Measurements from ENCODE around the gene CACNA2D4. TPM values are rescaled to one million over a fixed set of nuclear protein-coding genes. Genes with fewer than 3 reads are reported as not detected.

The CACNA2D4 gene
- total and polyA plus RNA-seq, 2 of the 13 experiments (the other 11 are each of a cell fraction or from before 2014, with no cell fraction given) = 14.2 to 136 TPM

DNA sequence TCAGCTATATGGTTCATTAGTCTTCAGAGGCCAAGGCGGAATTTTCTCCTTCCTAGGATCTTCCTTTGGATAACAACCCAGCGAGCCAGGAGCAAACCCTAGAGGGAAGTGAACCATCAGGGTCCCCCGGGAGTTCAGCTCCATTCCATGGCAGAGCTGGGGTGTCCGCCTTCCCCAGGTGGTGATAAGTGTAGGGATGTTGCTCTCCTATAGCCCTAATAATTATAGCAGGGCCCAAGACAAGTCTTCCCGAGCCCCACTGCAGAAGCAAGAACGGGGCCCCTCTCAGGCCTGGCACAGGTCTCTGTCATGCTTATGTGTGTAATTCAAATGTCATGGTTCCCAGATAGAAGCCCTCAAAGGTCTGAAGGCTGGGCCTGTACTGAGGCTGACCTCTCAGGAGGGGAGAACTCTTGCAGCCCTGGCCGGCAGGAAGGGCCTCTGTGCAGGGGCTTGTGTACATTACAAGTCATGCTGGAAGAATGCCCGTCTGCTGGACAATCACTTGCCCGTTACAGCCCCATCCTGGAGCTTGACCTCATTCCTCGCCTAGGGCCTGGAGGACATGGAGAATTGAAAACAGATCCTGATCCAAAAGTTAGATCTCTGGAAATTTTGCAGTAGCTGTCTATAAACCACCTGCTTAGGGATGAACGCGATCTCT, 80.8 kb downstream of the CACNA2D4 start (continued):
- TF ChIP-seq, protein P1, sequence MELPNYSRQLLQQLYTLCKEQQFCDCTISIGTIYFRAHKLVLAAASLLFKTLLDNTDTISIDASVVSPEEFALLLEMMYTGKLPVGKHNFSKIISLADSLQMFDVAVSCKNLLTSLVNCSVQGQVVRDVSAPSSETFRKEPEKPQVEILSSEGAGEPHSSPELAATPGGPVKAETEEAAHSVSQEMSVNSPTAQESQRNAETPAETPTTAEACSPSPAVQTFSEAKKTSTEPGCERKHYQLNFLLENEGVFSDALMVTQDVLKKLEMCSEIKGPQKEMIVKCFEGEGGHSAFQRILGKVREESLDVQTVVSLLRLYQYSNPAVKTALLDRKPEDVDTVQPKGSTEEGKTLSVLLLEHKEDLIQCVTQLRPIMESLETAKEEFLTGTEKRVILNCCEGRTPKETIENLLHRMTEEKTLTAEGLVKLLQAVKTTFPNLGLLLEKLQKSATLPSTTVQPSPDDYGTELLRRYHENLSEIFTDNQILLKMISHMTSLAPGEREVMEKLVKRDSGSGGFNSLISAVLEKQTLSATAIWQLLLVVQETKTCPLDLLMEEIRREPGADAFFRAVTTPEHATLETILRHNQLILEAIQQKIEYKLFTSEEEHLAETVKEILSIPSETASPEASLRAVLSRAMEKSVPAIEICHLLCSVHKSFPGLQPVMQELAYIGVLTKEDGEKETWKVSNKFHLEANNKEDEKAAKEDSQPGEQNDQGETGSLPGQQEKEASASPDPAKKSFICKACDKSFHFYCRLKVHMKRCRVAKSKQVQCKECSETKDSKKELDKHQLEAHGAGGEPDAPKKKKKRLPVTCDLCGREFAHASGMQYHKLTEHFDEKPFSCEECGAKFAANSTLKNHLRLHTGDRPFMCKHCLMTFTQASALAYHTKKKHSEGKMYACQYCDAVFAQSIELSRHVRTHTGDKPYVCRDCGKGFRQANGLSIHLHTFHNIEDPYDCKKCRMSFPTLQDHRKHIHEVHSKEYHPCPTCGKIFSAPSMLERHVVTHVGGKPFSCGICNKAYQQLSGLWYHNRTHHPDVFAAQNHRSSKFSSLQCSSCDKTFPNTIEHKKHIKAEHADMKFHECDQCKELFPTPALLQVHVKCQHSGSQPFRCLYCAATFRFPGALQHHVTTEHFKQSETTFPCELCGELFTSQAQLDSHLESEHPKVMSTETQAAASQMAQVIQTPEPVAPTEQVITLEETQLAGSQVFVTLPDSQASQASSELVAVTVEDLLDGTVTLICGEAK (IDR thresholded peaks at IDR 0.05) = no peak
- TF ChIP-seq, protein P1 (CRISPR knock-in tag; IDR thresholded peaks at IDR 0.05) = no peak
- TF ChIP-seq, protein P2, sequence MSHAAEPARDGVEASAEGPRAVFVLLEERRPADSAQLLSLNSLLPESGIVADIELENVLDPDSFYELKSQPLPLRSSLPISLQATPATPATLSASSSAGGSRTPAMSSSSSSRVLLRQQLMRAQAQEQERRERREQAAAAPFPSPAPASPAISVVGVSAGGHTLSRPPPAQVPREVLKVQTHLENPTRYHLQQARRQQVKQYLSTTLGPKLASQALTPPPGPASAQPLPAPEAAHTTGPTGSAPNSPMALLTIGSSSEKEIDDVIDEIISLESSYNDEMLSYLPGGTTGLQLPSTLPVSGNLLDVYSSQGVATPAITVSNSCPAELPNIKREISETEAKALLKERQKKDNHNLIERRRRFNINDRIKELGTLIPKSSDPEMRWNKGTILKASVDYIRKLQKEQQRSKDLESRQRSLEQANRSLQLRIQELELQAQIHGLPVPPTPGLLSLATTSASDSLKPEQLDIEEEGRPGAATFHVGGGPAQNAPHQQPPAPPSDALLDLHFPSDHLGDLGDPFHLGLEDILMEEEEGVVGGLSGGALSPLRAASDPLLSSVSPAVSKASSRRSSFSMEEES (CRISPR knock-in tag; IDR thresholded peaks at IDR 0.05) = peak; percentile 63; the same call in 1 of the 2 replicates
- no peak for TF ChIP-seq ZNF136 (CRISPR knock-in tag; IDR thresholded peaks at IDR 0.05; ENCODE audit: low read depth)
- TF ChIP-seq, protein P3, sequence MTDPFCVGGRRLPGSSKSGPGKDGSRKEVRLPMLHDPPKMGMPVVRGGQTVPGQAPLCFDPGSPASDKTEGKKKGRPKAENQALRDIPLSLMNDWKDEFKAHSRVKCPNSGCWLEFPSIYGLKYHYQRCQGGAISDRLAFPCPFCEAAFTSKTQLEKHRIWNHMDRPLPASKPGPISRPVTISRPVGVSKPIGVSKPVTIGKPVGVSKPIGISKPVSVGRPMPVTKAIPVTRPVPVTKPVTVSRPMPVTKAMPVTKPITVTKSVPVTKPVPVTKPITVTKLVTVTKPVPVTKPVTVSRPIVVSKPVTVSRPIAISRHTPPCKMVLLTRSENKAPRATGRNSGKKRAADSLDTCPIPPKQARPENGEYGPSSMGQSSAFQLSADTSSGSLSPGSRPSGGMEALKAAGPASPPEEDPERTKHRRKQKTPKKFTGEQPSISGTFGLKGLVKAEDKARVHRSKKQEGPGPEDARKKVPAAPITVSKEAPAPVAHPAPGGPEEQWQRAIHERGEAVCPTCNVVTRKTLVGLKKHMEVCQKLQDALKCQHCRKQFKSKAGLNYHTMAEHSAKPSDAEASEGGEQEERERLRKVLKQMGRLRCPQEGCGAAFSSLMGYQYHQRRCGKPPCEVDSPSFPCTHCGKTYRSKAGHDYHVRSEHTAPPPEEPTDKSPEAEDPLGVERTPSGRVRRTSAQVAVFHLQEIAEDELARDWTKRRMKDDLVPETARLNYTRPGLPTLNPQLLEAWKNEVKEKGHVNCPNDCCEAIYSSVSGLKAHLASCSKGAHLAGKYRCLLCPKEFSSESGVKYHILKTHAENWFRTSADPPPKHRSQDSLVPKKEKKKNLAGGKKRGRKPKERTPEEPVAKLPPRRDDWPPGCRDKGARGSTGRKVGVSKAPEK (CRISPR knock-in tag; IDR thresholded peaks at IDR 0.05; ENCODE audit: borderline replicate concordance) = no peak
- TF ChIP-seq, protein P4, sequence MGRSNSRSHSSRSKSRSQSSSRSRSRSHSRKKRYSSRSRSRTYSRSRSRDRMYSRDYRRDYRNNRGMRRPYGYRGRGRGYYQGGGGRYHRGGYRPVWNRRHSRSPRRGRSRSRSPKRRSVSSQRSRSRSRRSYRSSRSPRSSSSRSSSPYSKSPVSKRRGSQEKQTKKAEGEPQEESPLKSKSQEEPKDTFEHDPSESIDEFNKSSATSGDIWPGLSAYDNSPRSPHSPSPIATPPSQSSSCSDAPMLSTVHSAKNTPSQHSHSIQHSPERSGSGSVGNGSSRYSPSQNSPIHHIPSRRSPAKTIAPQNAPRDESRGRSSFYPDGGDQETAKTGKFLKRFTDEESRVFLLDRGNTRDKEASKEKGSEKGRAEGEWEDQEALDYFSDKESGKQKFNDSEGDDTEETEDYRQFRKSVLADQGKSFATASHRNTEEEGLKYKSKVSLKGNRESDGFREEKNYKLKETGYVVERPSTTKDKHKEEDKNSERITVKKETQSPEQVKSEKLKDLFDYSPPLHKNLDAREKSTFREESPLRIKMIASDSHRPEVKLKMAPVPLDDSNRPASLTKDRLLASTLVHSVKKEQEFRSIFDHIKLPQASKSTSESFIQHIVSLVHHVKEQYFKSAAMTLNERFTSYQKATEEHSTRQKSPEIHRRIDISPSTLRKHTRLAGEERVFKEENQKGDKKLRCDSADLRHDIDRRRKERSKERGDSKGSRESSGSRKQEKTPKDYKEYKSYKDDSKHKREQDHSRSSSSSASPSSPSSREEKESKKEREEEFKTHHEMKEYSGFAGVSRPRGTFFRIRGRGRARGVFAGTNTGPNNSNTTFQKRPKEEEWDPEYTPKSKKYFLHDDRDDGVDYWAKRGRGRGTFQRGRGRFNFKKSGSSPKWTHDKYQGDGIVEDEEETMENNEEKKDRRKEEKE (IDR thresholded peaks at IDR 0.05) = no peak
- no peak for TF ChIP-seq HNRNPLL (IDR thresholded peaks at IDR 0.05; ENCODE audit: low read depth, low read length, poor library complexity, severe bottlenecking)
- no peak for TF ChIP-seq SRSF9 (IDR thresholded peaks at IDR 0.05; ENCODE audit: borderline replicate concordance, insufficient read depth, low read depth, low read length, poor library complexity, severe bottlenecking)
- TF ChIP-seq SCMH1 (CRISPR knock-in tag; IDR thresholded peaks at IDR 0.05; ENCODE audit: borderline replicate concordance) = no peak
- TF ChIP-seq ZIK1 (CRISPR knock-in tag; IDR thresholded peaks at IDR 0.05; ENCODE audit: borderline replicate concordance, low read depth) = no peak
- no peak for TF ChIP-seq U2AF2 (IDR thresholded peaks at IDR 0.05; ENCODE audit: low read depth, low read length)
